K562 (cell line): ENCODE measurements around the gene SND1. TPM values are rescaled to one million over a fixed set of nuclear protein-coding genes. Genes with fewer than 3 reads are reported as not detected.

ENCODE experiments used
- ARID1B ChIP-seq: fragments of 450-650 bp; IDR thresholded peaks from 2 replicates; pipeline ENCODE4 v1.6.1; 2016; ENCODE audit warnings: antibody characterized with exemption, mild to moderate bottlenecking, inconsistent platforms
- CBX2 ChIP-seq: fragments of 200-600 bp; sonication (generic); IDR thresholded peaks from one replicate; pipeline ENCODE4 v1.6.1; 2012; ENCODE audit warnings: mild to moderate bottlenecking, low read length, inconsistent platforms; ENCODE audit not compliant: insufficient read depth, poor library complexity, severe bottlenecking
- CREBBP ChIP-seq: IDR thresholded peaks from one replicate; pipeline ENCODE4 v1.6.1; 2012; ENCODE audit warnings: low read depth, mild to moderate bottlenecking, control low read depth, inconsistent platforms, low read length
- CXXC5 ChIP-seq: fragments of 250-450 bp; sonication (Bioruptor Pico); IDR thresholded peaks from 2 replicates; pipeline ENCODE4 v1.8.0; 2022; ENCODE audit warnings: inconsistent platforms, mild to moderate bottlenecking, moderate library complexity
- EP300 ChIP-seq: IDR thresholded peaks from 2 replicates; pipeline ENCODE4 v1.6.1; 2012; ENCODE audit warnings: low read length, improper control_type of control experiment
- ILK ChIP-seq: fragments of 450-650 bp; IDR thresholded peaks from 2 replicates; pipeline ENCODE4 v1.6.1; 2016; ENCODE audit warnings: missing genetic modification characterization, low read depth, mild to moderate bottlenecking, missing compliant biosample characterization, moderate library complexity, borderline replicate concordance
- MYNN ChIP-seq, 2 experiments: sonication (generic); formaldehyde crosslinking in 1 of 2; IDR thresholded peaks; 2 replicates each; pipeline versions ENCODE4 v1.5.0 to v1.6.1; 2016 to 2020; ENCODE audit warnings: antibody characterized with exemption in 1 of 2, missing genetic modification reagents in 1 of 2
- NCOA6 ChIP-seq: fragments of 450-650 bp; IDR thresholded peaks from 2 replicates; pipeline ENCODE4 v1.6.1; 2017; ENCODE audit warnings: mild to moderate bottlenecking
- POLR3A ChIP-seq: IDR thresholded peaks from 2 replicates; pipeline ENCODE4 v1.6.1; 2011; ENCODE audit warnings: borderline replicate concordance, mild to moderate bottlenecking, moderate library complexity; ENCODE audit not compliant: insufficient read length, insufficient read depth; ENCODE audit errors: extremely low read depth
- RBBP5 ChIP-seq: fragments of 200-600 bp; sonication (generic); IDR thresholded peaks from 2 replicates; pipeline ENCODE4 v1.6.1; 2012; ENCODE audit warnings: borderline replicate concordance, mild to moderate bottlenecking, low read length, control low read depth, inconsistent platforms; ENCODE audit not compliant: insufficient read depth, poor library complexity, severe bottlenecking
- RBM15 ChIP-seq: fragments of 200-400 bp; formaldehyde crosslinking; IDR thresholded peaks from 2 replicates; pipeline ENCODE4 v1.6.1; 2018; ENCODE audit warnings: mild to moderate bottlenecking, low read length, moderate library complexity; ENCODE audit not compliant: insufficient read depth
- RBM25 ChIP-seq: fragments of 200-400 bp; formaldehyde crosslinking; IDR thresholded peaks from 2 replicates; pipeline ENCODE4 v1.6.1; 2018; ENCODE audit warnings: low read length, low read depth, moderate library complexity; ENCODE audit not compliant: severe bottlenecking
- RBM34 ChIP-seq: fragments of 200-400 bp; formaldehyde crosslinking; IDR thresholded peaks from 2 replicates; pipeline ENCODE4 v1.6.1; 2018; ENCODE audit warnings: low read length, borderline replicate concordance; ENCODE audit not compliant: insufficient read depth
- SOX6 ChIP-seq: fragments of 450-650 bp; IDR thresholded peaks from 2 replicates; pipeline ENCODE4 v1.6.1; 2014; ENCODE audit warnings: mild to moderate bottlenecking
- SRSF1 ChIP-seq: fragments of 200-400 bp; formaldehyde crosslinking; IDR thresholded peaks from 2 replicates; pipeline ENCODE4 v1.6.1; 2017; ENCODE audit warnings: mild to moderate bottlenecking, low read depth, low read length, moderate library complexity
- SUPT5H ChIP-seq: fragments of 450-650 bp; IDR thresholded peaks from 2 replicates; pipeline ENCODE4 v1.6.1; 2016
- XRCC3 ChIP-seq: fragments of 450-650 bp; IDR thresholded peaks from 2 replicates; pipeline ENCODE4 v1.6.1; 2017; ENCODE audit warnings: mild to moderate bottlenecking, moderate library complexity
- ZNF124 ChIP-seq: sonication (generic); formaldehyde crosslinking; IDR thresholded peaks from 2 replicates; pipeline ENCODE4 v1.8.1; 2022; ENCODE audit warnings: missing genetic modification reagents
- ZNF212 ChIP-seq: fragments of 450-650 bp; formaldehyde crosslinking; IDR thresholded peaks from 2 replicates; pipeline ENCODE4 v1.4.0; 2020; ENCODE audit warnings: mild to moderate bottlenecking
- ZNF253 ChIP-seq: fragments of 250-450 bp; sonication (Bioruptor Pico); conservative IDR thresholded peaks from 2 replicates; pipeline ENCODE4 v1.6.1; 2021; ENCODE audit warnings: mild to moderate bottlenecking
- ZNF274 ChIP-seq: IDR thresholded peaks from 2 replicates; pipeline ENCODE4 v1.6.1; 2011; ENCODE audit warnings: low read depth, mild to moderate bottlenecking, low read length, moderate library complexity, borderline replicate concordance
- ZNF583 ChIP-seq: fragments of 250-450 bp; sonication (Bioruptor Pico); IDR thresholded peaks from 2 replicates; pipeline ENCODE4 v1.4.0; 2020
- polyA plus RNA-seq, 8 experiments: library from polyadenylated mRNA; depleted of rRNA in 4 of 8; stranded (reverse) in 5 of 8; unstranded in 3 of 8; fragments of >200 nt; fragmentation: Nextera tagmentation in 2 of 8; fragmentation: Illumina TruSeq in 1 of 8; extraction: Ambion mirVana in 2 of 8; extraction: Trizol in 1 of 8; gene quantifications; 2 replicates each; pipeline versions ENCODE4 v1.2.1 to v1.2.3, GENCODE V29; 2011 to 2014; ENCODE audit warnings: inconsistent platforms in 1 of 8, missing spikeins in 1 of 8
- total RNA-seq, 7 experiments: library from RNA; depleted of rRNA in 6 of 7; stranded (reverse); fragments of >200 nt in 6 of 7; fragmentation: Illumina TruSeq in 2 of 7; extraction: Trizol in 2 of 7; gene quantifications; 2 replicates each; pipeline versions ENCODE4 v1.2.1 to v1.2.3, GENCODE V29; 2011 to 2021; ENCODE audit warnings: low replicate concordance in 1 of 7
- TF ChIP-seq, protein P1 (sequence below): IDR thresholded peaks from 2 replicates; pipeline ENCODE4 v1.6.1; 2014; ENCODE audit warnings: antibody characterized with exemption
- TF ChIP-seq, protein P2 (sequence below): fragments of 450-650 bp; formaldehyde crosslinking; IDR thresholded peaks from 2 replicates; pipeline ENCODE4 v1.4.0; 2020; ENCODE audit warnings: mild to moderate bottlenecking
- TF ChIP-seq, protein P3 (sequence below): sonication (generic); IDR thresholded peaks from 2 replicates; pipeline ENCODE4 v1.6.1; 2016
- TF ChIP-seq, protein P4 (sequence below): fragments of 200-800 bp; sonication (Bioruptor generic); IDR thresholded peaks from 2 replicates; pipeline ENCODE4 v1.6.1; 2017; ENCODE audit warnings: missing genetic modification characterization, missing compliant biosample characterization

SND1 gene
- total and polyA plus RNA-seq, 9 of the 15 experiments (the other 6 are each of a cell fraction or from before 2014, with no cell fraction given), result 46.5 to 307 (median 191) TPM

DNA sequence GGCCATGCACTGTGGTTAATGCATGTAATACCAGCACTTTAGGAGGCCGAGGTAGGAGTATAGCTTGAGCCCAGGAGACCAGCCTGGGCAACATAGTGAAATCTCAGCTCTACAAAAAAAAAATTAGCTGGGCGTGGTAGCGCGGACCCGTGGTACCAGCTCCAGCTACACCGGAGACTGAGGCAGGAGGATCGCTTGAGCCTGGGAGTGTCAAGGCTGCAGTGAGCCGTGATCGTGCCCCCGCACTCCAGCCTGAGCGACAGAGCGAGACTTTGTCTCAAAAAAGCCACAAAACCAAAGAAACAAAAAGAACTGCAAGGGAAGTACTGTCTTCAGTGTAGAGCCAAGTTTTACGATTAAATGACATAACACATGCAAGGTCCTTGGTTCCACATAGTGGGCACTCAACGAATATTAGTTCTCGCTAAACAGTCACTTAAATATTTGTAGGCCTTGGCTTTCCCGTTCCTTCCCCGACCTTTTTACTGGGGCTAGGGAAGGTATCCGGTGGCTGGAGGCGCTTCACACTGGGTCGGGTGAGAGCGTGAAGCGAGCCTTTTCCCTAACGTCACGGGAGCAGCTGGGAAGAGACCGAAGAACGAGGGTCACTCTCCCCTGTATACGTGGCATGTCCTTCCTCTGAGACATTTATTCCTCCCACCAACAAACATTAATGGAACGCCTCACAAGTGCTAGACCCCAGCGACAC, 993 bp upstream of the SND1 start (continued):
- TF ChIP-seq CREBBP, result no peak
- TF ChIP-seq ZNF212 (CRISPR knock-in tag), result no peak
- TF ChIP-seq RBM25, result no peak
- no peak for TF ChIP-seq NCOA6
- no peak for TF ChIP-seq MYNN (IDR thresholded peaks at IDR 0.05)
- no peak for TF ChIP-seq MYNN (CRISPR knock-in tag; IDR thresholded peaks at IDR 0.05)
- TF ChIP-seq SUPT5H, result no peak
- TF ChIP-seq RBM34, result no peak
- TF ChIP-seq ARID1B, result no peak
- no peak for TF ChIP-seq ZNF583 (CRISPR knock-in tag)
- no peak for TF ChIP-seq CBX2
- no peak for TF ChIP-seq SOX6
- no peak for TF ChIP-seq ZNF124
- TF ChIP-seq SRSF1, result no peak
- no peak for TF ChIP-seq CXXC5
- no peak for TF ChIP-seq ZNF253
- TF ChIP-seq, protein P1, sequence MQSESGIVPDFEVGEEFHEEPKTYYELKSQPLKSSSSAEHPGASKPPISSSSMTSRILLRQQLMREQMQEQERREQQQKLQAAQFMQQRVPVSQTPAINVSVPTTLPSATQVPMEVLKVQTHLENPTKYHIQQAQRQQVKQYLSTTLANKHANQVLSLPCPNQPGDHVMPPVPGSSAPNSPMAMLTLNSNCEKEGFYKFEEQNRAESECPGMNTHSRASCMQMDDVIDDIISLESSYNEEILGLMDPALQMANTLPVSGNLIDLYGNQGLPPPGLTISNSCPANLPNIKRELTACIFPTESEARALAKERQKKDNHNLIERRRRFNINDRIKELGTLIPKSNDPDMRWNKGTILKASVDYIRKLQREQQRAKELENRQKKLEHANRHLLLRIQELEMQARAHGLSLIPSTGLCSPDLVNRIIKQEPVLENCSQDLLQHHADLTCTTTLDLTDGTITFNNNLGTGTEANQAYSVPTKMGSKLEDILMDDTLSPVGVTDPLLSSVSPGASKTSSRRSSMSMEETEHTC, result no peak
- no peak for TF ChIP-seq ILK
- TF ChIP-seq POLR3A, result no peak
- TF ChIP-seq RBBP5, result no peak
- TF ChIP-seq, protein P2, sequence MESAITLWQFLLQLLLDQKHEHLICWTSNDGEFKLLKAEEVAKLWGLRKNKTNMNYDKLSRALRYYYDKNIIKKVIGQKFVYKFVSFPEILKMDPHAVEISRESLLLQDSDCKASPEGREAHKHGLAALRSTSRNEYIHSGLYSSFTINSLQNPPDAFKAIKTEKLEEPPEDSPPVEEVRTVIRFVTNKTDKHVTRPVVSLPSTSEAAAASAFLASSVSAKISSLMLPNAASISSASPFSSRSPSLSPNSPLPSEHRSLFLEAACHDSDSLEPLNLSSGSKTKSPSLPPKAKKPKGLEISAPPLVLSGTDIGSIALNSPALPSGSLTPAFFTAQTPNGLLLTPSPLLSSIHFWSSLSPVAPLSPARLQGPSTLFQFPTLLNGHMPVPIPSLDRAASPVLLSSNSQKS (CRISPR knock-in tag), result no peak
- TF ChIP-seq ZNF274, result no peak
- TF ChIP-seq EP300, result no peak
- TF ChIP-seq, protein P3, sequence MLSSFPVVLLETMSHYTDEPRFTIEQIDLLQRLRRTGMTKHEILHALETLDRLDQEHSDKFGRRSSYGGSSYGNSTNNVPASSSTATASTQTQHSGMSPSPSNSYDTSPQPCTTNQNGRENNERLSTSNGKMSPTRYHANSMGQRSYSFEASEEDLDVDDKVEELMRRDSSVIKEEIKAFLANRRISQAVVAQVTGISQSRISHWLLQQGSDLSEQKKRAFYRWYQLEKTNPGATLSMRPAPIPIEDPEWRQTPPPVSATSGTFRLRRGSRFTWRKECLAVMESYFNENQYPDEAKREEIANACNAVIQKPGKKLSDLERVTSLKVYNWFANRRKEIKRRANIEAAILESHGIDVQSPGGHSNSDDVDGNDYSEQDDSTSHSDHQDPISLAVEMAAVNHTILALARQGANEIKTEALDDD, result no peak
- TF ChIP-seq, protein P4, sequence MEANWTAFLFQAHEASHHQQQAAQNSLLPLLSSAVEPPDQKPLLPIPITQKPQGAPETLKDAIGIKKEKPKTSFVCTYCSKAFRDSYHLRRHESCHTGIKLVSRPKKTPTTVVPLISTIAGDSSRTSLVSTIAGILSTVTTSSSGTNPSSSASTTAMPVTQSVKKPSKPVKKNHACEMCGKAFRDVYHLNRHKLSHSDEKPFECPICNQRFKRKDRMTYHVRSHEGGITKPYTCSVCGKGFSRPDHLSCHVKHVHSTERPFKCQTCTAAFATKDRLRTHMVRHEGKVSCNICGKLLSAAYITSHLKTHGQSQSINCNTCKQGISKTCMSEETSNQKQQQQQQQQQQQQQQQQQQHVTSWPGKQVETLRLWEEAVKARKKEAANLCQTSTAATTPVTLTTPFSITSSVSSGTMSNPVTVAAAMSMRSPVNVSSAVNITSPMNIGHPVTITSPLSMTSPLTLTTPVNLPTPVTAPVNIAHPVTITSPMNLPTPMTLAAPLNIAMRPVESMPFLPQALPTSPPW, result no peak
- TF ChIP-seq XRCC3, result no peak
- no peak for TF ChIP-seq RBM15
